GM08714 (cell line): ENCODE data around the gene NXPE4.
"Not testable (repeated sequence)": the region's sequence is repeated elsewhere in the genome, so short reads cannot be mapped to it uniquely, and the experiment has no call there.

Experiments
- H3K4me3 ChIP-seq: fragments of 200-500 bp; sonication (Bioruptor generic); 2 replicates; pipeline ENCODE4 v1.5.1; 2014; ENCODE audit warnings: mild to moderate bottlenecking, low read length, inconsistent platforms
- ZNF274 ChIP-seq: IDR thresholded peaks from 2 replicates; pipeline ENCODE4 v1.6.1; 2012; ENCODE audit warnings: mild to moderate bottlenecking, low read depth, low read length

The NXPE4 gene

GRCh38 chr11:114604179-114604813 lies 8.7 kb upstream of the NXPE4 start:
- TF ChIP-seq ZNF274: no peak
- H3K4me3 ChIP-seq: no peak overlapping the region

- not testable (repeated sequence) for H3K4me3 ChIP-seq
These were observed 7.6 kb upstream of the NXPE4 start for GRCh38 chr11:114603151-114603550.

- no peak for TF ChIP-seq ZNF274
- no peak overlapping the region for H3K4me3 ChIP-seq
These were observed 2.9 kb upstream of the NXPE4 start for GRCh38 chr11:114598461-114598860.

- no peak for TF ChIP-seq ZNF274
- no peak overlapping the region for H3K4me3 ChIP-seq
These were observed 761 bp upstream of the NXPE4 start for GRCh38 chr11:114596175-114596919.

- TF ChIP-seq ZNF274: no peak
- H3K4me3 ChIP-seq: no peak overlapping the region
These were observed 883 bp downstream of the NXPE4 start for GRCh38 chr11:114594703-114595102.

- no peak for TF ChIP-seq ZNF274
- no peak overlapping the region for H3K4me3 ChIP-seq
These were observed 8.1 kb downstream of the NXPE4 start for GRCh38 chr11:114587398-114587953.

GRCh38 chr11:114586797-114587196 lies 8.8 kb downstream of the NXPE4 start:
- H3K4me3 ChIP-seq: no peak overlapping the region
- TF ChIP-seq ZNF274: no peak

- TF ChIP-seq ZNF274: no peak
- no peak overlapping the region for H3K4me3 ChIP-seq
These were observed 23.9 kb downstream of the NXPE4 start for GRCh38 chr11:114571712-114572111.

GRCh38 chr11:114569801-114570200 lies 25.8 kb downstream of the NXPE4 start:
- no peak for TF ChIP-seq ZNF274
- H3K4me3 ChIP-seq: no peak overlapping the region

GRCh38 chr11:114566276-114566675 lies 29.3 kb downstream of the NXPE4 start:
- H3K4me3 ChIP-seq: no peak overlapping the region
- TF ChIP-seq ZNF274: no peak

- no peak for TF ChIP-seq ZNF274
- H3K4me3 ChIP-seq: no peak overlapping the region
These were observed 30.8 kb downstream of the NXPE4 start for GRCh38 chr11:114564831-114565230.

- H3K4me3 ChIP-seq: no peak overlapping the region
- TF ChIP-seq ZNF274: no peak
These were observed 32.5 kb downstream of the NXPE4 start for GRCh38 chr11:114563077-114563476.

GRCh38 chr11:114562166-114562916 lies 33.2 kb downstream of the NXPE4 start:
- TF ChIP-seq ZNF274: no peak
- H3K4me3 ChIP-seq: no peak overlapping the region

GRCh38 chr11:114559425-114560310 lies 35.9 kb downstream of the NXPE4 start, which contains the start of gene NXPE1:
Gene NXPE1 (minus strand): TSS chr11:114559881. CDS start chr11:114551201, 8,680 bp downstream.
- H3K4me3 ChIP-seq: no peak within 1 kb of the TSS
- no peak for TF ChIP-seq ZNF274
